NCI-H82 (cell line): ENCODE results near the gene TFEB.
"Not testable (repeated sequence)": the region's sequence is repeated elsewhere in the genome, so short reads cannot be mapped to it uniquely, and the experiment has no call there.

Experiments used
- DNase-seq: peaks from one replicate; lab custom pipeline; 2025; lab: John Stamatoyannopoulos, UW

The TFEB gene

DNA sequence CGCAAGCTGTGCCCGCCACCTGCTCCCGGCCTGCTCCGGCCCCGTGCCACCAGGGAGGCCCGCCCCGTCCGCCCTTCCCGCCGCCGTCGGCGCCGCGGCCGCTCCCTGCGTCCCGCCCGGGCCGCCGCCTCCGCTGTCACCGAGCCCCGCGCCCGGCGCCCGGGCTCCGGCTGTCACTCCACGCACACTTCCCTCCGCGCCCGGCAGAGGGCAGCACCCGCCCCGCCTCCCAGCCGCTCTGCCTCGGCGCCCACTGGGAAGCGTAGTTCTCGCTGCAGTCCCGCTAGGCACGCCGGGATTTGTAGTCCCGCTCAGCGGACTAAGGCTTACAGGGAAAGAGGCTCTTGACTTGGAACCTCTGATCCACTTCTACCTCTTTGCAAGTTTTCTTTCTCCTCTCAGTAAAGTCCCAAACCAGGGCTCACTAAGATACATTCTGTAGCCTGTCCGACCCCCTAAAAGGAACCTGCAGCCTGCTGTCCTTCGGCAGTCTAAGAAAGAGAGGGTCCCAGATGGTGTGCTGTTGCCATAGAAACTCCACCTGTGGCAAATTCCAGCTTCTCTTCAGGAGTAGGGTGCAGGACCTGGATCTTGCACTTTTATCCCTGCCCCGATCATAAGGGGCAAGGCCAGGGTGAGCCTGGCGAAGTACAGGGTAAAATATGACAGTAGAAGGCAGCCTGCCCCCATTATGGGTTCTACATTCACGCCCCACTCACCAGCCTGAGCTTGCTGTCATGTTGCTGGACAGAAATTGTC, at the start of gene TFEB:
TFEB (minus strand) TSS at position 182 of the 759 bp plus-strand sequence. CDS start 44,395 bp downstream, outside the sequence.
- DNase-seq, result peak; percentile 96

DNA sequence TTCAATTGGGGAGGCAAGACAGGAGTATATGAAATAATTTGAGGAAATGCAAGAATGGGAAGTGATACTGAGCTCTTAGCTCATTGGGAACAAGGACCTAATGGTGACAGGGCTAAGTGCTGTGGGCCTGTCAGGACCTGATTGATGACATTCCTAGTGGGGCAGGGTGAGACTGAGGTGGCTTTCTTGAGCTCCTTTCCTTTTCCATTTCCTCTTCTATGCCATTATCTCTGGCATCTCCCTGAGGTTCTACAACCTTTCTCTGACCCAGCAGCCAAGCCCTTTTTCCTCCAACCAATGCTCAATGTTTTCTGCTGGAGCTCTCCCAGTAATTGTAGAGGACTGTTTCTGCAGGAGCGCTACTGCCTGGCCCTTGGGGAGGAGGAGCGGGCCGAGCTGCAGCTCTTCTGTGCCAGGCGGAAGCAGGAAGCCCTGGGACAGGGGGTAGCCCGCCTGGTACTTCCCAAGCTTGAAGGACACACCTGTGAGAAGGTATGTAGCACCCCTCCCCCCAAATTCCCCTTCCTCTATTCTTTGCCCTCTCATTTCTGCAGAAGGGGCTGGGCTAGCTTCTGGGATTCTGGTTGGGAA, 49.3 kb upstream of the TFEB start:
- DNase-seq, result no peak

DNA sequence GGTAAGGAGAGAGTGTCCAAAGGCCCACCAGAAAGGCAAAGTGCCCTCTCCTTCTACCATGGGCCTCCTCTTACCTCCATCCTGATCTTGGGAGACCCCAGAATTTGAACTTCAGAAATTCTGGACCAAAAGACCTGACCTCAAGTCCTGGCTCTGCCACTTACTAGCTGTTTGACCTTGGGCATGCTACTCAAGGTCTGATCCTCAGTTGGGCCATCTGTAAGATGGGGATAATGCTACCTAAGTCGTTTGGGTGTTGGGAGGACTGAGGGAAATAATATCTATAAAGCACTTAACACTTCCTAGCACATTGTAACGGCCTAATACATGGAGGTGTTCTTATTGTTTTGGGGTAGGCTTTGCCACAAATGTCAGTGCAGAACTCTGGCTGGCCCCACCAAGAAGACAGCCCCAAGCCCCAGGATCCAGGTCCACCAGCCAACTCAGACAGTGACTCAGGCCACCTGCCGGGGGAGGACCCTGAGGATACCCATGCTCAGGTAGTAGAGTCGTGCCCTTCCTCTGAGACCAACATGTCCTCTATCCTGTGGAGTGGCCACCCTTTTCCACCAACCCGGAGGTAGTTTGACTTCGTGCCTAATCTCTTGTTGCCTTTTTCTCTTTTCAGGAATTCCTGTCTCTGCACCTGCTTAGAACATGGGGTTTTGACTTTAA, 47.8 kb upstream of the TFEB start:
- no peak for DNase-seq

DNA sequence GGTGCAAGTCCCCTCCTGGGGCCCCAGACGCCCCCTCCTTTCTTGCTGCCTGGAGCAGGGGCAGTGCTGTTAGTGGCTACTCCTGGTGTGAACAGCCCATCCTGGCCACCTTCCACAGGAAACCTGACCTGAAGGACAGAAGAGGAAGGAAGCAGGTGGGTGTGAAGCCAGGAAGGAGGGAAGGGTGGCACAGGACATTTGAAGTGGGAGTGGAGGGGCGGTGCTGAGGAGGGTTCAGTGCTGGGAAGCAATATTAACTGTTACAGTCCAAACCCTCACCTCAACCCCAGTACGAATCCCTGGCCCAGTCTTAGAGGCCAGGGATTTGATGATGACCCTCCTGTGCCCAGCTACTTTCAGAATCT, 45.9 kb upstream of the TFEB start:
- DNase-seq, result no peak

DNA sequence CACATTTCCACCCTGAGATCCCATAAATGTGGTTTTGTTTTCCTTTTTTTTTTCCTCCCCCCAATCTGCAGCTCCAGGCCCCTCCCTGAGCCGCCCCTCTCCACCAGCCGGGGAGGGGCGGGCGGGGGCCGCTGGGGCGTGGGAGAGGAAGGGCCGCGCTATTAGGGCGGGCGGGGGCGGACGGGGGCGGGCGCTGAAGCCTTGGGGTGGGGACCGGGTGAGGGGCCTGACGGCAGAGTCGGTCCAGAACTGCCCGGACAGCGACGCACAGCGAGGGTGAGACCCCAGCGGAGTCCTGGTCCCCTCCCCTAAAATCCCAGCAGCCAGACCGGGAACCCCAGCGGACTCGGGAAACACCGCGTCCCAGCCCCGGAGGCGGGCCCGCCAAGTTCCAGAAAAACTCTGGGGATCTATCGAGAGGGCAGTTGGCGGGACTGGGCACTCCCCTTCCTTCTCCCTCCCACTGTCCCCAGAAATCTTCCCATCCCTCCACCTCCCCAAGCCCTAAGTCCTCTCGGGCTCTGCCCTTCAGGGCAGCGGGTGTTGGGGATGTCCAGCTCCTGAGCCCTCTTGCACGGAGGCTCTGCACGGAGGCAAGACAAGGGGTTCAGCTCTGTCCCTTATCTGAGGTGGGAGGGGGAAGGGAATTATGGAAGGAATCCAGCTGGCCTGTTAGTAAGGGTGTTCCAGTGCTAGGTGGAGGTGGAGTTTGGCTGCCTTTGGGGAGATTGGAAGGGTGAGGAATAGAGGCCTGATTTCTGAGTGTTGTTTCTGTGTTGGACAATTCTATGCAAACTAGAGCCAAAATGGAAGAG, 45.4 kb upstream of the TFEB start, which contains the start of gene PRICKLE4:
PRICKLE4 (plus strand) TSS at position 232 of the 815 bp plus-strand sequence. CDS start 2,692 bp downstream, outside the sequence.
- peak; percentile 56 for DNase-seq

DNA sequence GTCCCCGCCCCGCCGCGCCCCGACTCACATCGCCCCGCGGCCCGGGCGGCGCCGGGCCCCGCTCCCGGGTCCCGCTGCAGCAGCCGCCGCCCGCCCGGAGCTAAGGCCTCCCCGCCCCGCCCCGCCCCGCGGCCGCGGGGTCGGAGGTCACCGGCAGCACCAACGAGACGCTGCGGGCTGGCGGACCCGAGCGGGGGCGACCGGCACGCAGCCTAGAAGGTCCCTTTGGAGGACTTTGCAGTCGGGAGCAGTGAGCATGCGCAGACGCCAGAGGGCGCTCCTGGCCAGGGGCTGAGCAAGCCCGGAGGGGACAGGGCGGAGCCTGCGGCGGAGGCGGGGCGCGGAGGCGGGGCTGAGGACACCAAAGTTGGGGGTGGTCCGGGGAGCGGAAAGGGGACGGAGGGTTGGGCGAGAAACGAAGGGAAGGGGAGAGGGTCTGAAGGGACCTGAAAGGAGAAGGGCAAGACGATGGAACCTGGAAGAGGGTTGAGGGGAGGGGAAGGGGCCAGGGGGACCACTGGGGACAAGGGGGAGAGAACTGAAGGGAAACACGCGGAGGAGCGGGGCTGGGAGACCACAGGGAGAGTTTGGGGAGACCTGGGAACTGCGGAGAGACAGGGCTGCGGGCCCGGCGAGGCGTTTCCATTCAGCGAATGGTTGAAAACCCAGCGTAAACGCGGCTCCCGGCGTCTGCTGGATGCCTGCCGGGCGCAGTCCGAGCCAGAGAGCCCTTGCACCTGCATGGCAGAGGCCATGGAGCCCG, 44.6 kb upstream of the TFEB start, which contains the start of gene FRS3:
FRS3 (minus strand) TSS at position 113 of the 763 bp plus-strand sequence. CDS start 2,913 bp downstream, outside the sequence.
- peak; percentile 98 for DNase-seq

DNA sequence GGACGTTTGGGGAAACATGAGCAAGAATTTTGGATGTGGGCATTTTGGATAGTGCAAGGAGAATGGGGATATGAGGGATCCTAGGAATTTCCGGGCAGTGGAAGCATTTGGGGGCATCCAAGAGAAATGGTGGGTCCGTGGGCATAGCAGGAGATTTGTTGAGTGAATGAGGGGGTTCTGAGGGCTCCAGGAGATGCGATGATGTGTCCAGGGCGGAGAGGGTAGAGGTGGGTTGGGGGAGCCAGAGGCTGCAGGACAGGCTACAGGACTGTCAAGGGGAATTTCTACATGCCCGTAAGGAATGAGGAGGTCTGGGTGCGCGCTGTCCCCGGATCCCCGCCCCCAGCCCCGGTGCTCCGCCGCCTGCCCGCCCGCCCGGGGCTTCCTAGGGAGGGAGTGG, 43.9 kb upstream of the TFEB start:
- DNase-seq, result no peak

DNA sequence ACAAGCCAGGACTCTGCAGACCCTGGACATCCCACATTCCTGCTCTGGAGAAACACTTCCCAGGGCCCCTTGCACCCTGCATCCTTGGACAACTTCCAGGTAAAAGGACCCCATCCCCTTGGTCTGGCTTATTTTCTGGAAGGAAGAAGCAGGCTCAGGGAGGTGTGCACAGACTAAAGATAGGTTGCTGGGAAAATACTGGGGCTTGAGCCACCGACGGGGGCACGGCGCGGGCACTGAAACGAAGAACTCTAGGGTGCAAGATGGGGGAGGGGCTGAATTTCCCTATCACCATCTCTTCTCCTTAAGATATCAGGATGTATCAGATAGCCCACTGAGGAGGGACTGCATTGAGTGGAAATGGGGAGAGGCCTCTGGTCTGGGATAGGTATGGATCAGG, 43.5 kb upstream of the TFEB start:
- no peak for DNase-seq

DNA sequence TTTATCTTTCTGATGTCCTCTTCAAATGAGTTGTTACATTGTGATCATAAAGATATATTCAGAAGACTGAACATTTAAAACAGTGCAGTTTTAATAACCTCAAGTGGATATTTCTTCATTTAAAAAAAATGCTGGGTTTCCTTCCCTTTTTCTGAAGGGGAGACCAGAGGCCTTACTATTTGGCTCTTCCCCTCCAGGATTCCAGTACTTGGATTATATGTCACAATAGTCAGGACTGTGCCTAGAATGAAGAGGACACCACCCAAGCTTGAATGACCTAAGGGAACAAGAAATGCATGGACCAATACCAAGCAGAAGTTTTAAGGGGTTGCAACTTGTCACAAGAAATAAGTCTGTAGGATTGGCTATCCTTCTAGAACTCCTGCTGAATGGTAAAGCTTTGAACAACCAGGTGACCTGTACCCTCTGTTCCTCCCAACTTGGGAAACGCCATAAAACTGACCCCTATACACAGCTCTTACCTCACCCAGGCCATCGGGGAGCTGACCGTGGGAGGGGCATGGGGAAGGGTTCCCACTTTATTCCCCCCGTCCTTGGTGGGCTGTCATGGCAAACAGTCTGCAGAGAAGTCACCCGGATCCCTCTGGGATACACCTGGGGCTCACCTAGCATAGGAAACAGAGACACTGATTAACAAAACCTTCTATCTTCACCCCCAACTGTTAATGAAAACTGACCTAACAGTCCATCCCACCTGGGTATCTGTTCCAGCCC, 42.3 kb upstream of the TFEB start:
- DNase-seq, result no peak

DNA sequence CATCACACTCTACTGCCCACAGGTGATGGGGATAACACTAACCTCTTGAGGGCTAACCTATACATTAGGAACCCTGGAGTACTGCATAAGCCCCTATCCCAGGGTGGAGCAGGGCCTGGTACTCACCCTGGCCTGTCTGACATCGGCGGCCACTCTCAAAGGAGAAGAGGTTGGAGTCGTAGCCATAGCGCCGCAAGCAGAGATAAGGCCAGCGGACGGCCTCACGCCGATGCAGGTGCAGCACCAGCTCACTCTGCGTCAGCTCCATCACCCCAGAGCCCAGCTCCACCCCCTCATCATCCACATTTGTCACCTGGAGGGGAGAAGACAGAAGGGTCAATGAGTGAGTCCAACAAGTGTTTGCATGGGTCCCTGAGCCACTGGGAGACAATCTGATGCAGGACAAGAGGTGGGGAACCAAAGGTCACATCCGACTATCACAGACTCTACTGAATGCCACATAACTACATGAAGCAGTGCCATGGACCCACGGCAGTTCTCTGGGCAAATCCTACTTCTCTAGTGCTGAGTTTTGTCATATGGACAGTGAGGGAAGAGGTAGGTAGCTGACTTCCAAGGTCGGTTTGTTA, 40.0 kb upstream of the TFEB start:
- no peak for DNase-seq

DNA sequence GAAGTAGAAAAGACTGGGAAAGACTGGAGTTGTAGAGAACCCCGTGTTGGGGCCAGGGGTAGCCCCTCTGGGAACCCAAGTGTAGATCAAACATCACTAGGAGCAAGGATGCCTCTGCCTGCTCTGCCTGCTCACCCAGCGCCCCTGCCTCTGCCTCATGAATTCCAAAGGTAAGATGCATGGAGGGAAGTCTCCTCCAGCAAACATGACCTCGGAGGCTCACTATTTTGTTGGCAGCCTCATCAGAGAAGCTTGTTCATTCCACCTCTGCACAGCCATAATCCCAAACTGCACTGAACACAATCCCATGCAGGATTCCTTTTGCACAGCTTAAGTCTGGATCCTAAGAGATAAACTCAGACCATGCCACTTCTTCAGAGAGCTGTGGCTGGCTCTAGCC, 39.4 kb upstream of the TFEB start:
- DNase-seq, result no peak

DNA sequence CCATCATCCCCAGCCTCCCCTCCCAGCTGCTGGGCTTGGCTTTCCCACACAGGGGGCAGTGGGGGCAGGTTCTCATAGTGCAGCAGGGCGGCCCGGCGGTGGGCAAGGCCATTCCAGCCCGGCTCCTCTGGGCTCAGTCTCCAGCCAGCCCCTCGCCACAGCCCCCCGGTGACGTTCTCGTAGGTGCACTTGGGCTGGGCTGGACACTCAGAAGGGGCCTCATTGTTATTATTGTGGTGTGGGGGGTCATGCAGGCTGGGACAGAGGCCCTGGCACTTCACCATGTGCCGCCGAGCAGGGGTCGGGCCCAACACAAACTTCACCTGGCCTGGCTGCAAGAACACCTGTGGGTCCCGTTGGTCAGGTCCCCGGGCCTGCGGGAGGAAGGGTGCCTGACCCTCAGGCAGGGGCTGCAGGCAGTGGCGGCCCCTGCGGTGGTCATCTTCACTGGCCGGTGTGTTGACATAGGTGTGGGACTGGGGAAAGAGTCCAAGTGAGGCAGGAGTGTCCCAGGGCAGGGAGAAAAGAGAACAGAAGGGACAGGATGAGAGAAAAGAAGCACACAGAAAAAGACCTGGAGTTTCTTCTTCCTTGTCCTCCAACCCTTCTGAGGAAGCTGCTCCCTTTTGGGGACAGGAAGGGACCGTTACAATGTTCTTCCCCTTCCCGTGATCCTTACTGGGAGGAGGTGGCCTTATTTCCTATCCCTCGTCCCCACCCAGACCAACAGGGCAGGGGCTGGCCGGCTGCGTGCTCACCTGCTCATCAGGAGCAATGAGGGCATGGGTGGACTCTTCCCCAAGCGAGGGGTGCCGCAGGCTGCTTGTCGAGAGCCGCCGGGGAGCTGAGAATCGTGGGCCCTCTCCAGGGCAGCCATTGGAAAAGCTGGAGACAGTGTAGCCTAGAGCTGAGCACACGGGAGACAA, 35.9 kb upstream of the TFEB start:
- no peak for DNase-seq

DNA sequence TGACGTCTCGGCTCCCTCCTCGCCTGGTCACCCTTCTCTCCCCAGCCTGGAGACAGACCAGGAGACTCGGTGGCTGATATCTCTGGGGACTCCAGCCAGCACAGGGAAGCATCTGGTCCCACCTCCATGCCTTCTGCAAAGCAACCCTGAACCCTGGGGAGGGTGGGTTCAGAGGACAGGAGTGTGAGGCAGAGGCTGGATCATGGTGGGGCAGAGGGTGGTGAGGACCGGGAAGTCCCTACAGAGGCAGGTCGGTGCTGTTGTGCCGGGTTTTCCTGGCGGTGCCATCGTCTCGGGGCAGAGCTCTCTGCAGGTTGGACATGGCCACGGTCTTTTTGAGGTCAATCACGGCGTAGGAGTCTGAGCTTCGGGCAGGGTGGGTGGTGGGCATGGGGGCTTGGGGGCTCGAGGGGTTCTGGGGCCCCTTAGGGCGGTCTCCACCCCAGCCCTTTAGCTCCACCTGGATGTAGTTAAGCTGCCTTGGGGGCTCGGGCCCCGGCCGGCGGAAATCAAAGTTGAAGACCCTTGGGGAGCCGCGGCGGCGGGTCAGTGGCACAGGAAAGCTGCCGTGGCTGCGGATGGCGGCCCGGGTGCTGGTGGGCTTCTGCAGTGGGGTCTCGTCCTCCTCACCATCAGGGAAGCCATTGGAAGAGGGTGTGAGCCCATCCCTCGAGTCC, 35.1 kb upstream of the TFEB start:
- DNase-seq, result no peak

DNA sequence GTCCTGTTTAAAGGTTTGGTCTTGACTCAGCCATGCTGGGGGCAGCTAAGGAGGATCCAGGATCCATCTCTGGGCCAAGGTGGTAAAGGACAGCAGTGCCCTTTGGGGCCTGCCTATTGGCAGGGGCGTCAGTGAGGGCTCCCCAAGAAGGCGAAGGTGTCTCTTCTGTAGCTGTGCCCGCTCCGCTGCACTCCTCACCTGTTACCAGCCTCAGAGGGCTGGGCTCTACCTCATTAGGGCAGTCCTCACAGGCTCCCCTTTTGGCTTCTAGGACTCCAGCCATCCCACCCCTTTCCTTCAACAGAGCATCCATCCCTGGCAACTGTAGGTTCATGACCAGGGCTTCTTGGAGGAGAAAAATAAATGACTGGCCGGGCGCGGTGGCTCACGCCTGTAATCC, 34.0 kb upstream of the TFEB start:
- no peak for DNase-seq

DNA sequence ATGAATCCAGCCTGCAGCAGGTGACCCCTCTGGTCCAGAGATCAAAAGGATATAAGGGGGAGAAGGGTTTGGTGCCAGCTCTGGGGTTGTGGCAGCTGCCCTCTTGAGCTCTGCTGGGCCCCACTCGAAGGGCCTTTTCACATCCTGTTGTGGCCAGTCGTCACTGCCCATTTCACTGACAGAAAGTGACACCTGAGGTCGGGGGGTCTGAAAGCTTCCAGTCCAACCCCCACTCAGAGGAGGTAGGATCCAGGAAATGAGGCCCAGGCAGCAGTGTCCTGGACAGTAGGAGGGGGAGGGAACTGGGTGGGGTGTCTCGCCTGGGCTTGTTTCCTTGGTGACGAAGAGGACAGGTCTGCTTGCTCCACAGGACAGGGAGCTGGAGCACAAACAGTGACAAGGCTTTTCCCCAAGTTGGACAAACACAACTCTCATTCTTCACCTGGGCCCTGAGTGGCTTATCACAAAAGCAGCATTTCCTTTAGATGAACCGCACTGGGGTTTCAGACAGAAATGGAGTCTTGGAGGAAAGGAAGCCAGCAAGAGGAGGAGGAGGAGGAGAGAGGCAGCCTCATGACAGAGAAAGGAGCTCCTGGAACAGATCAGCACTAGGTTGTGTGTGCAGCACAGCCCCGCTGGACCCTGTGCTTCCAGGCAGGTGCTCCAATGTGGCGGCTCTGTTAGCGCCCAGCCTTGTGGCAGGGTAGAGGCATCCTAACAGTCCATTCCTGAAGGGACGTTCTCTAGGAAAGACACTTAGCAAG, 33.3 kb upstream of the TFEB start:
- DNase-seq, result no peak

DNA sequence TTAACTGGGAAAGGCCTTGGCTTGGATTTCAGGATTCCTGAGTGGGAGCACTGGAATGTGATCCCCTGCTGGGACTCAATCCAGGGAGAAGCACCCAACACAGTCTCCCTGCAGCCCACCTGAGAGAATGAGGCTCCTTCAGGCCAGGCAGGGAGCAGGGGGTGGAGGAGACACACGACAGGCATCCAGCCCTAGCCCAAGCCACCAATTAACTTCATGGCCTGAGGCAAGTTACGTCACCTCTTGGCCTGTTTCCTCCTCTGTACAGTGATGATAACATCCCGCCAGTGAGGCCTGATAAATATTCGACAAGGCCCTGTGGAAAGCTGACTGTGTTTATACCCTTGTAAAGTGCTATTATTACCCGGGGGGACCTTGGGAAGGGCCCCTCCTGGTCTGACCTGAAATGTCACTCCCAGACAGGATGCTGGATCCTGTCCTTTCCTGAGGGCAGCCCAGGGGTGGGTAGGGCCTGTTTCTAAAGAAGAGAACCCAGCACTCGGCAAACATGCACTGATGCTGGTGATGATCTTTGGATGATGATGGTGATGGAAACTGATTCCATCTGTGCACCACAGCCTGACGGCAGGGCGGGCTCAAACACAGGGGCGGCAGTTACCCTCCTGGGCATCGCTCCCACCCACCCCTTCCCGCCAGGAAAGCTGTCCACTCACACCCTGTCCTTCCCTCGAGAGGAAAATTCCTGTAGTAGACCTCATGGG, 31.9 kb upstream of the TFEB start:
- DNase-seq, result no peak

DNA sequence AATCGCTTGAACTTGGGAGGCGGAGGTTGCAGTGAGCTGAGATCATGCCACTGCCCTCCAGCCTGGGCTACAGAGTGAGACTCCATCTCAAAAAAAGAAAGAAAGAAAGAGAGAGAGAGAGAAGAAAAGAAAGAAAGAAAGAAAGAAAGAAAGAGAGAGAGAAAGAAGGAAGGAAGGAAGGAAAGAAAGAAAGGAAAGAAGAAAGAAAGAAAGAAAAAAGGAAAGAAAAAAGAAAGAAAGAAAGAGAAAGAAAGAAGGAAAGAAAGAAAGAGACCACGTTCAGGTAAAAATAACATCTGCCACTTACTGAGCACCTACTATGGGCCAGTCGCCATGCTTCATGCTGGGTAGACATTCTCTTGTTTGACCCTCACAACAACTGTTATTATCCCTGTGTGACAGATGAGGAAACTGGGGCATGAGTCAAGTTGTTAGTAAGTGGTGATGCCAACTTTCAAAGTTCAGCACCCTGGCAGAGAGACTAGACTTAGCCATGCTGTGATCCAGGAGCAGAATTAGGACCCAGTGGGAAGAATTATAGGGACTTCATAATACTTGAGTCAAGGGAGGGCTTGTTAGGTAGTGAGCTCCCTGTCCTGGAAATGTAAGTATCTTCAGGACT, 30.7 kb upstream of the TFEB start:
- not testable (repeated sequence) for DNase-seq
